ENCODE results near the gene MRPL1.

Gene MRPL1

GRCh38 chr4:77990456-77990855 lies 127.8 kb downstream of the MRPL1 start:
- DNase-seq: no peak

DNA sequence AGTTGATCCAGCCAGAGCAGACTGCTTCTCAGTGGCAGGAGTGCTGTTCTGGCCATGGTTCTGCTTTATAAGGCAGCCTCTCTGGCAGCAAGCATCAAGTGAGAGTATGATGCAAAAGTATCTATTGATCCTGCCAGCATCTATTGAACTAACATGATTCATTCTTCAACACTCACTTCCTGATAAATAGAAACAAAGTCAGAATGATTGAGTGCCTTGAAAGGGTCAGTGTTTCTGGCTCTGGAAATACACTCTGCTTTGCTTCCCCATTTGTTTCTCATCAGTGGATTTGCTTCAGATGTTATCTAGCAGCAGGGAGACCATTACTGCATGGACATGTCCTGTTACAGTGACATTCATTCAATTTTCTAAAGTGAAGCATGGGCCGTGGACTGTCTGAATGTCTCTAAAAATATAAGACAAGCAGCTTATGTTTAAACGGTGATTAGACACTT lies 128.3 kb downstream of the MRPL1 start:
- no peak for DNase-seq

DNA sequence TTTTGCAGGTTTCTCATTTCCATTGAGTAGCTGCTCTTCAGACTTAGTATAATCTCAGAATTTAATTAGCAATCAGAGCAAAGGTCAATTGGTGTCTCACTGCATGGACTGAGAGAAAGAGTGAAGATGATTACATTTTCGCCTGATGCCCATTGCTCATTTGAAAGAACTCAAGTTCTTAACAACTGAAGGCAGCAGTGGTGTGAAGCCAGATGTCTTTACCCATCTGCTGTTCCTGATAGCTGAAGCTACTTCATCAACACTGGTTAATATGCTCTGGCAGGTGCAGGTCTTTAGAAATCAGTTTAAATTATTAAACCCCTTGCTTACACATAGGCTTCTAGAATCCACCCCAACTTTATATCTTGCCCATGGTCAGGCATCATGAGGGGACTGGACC lies 130.0 kb downstream of the MRPL1 start:
- DNase-seq: no peak

GRCh38 chr4:77994194-77994721 lies 131.6 kb downstream of the MRPL1 start:
- no peak for DNase-seq

- no peak for DNase-seq
Observed at GRCh38 chr4:77996076-77996475, 133.4 kb downstream of the MRPL1 start.

GRCh38 chr4:78001531-78001930 lies 138.9 kb downstream of the MRPL1 start:
- DNase-seq: no peak

DNA sequence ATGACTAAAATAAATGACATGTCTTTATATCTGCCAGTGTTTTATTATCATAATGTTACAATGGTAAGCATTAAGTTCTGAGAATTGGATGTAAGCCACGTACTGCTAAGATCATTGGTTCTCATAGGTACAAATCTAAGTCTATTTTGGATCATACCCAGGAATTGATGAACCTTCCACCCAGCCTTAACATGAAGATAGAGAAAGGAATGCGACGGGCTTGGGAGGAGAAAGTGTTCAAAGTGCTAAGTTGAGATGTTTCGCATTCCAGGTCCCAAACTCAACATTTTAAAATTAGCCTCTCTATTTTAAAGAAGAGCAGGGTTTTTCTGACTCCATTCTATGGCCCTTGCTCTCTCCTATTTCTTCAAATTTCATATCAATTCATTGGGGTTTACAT lies 139.6 kb downstream of the MRPL1 start:
- DNase-seq: no peak

All from DMS53 (cell line).